GM04503 (cell line): ENCODE measurements around the gene PPP4R1.
"Not testable (repeated sequence)": the region's sequence is repeated elsewhere in the genome, so short reads cannot be mapped to it uniquely, and the experiment has no call there.

Experiments
- DNase-seq: peaks from one replicate; pipeline ENCODE4 v3.0.0-alpha.2; 2012; ENCODE audit warnings: low read depth

Gene PPP4R1

GRCh38 chr18:9630444-9630843 is 16.1 kb upstream of the PPP4R1 start:
- no peak for DNase-seq

GRCh38 chr18:9629709-9630108 is 15.3 kb upstream of the PPP4R1 start:
- DNase-seq: no peak

- DNase-seq: no peak
These were observed 14.6 kb upstream of the PPP4R1 start for GRCh38 chr18:9628984-9629383.

- DNase-seq: no peak
These were observed 13.3 kb upstream of the PPP4R1 start for GRCh38 chr18:9627642-9628041.

- no peak for DNase-seq
These were observed 5.6 kb upstream of the PPP4R1 start for GRCh38 chr18:9619990-9620389.

- DNase-seq: no peak
These were observed 5.2 kb upstream of the PPP4R1 start for GRCh38 chr18:9619545-9619944.

- DNase-seq: no peak
These were observed 4.7 kb upstream of the PPP4R1 start for GRCh38 chr18:9619056-9619455.

- DNase-seq: no peak
These were observed 2.7 kb upstream of the PPP4R1 start for GRCh38 chr18:9617006-9617542.

- DNase-seq: no peak
These were observed 1.7 kb upstream of the PPP4R1 start for GRCh38 chr18:9616049-9616448.

GRCh38 chr18:9615280-9615797 is 980 bp upstream of the PPP4R1 start:
- DNase-seq: no peak

- no peak for DNase-seq
These were observed 584 bp downstream of the PPP4R1 start for GRCh38 chr18:9613550-9614400.

- DNase-seq: no peak
These were observed 1.4 kb downstream of the PPP4R1 start for GRCh38 chr18:9612977-9613376.

GRCh38 chr18:9612215-9612830 is 2.0 kb downstream of the PPP4R1 start:
- DNase-seq: no peak

- DNase-seq: no peak
These were observed 5.2 kb downstream of the PPP4R1 start for GRCh38 chr18:9609190-9609589.

GRCh38 chr18:9608728-9609127 is 5.6 kb downstream of the PPP4R1 start:
- DNase-seq: no peak

- DNase-seq: no peak
These were observed 6.1 kb downstream of the PPP4R1 start for GRCh38 chr18:9608298-9608697.

GRCh38 chr18:9607111-9607510 is 7.2 kb downstream of the PPP4R1 start:
- DNase-seq: not testable (repeated sequence)

GRCh38 chr18:9606039-9606438 is 8.3 kb downstream of the PPP4R1 start:
- DNase-seq: no peak

- no peak for DNase-seq
These were observed 10.0 kb downstream of the PPP4R1 start for GRCh38 chr18:9604348-9604747.

GRCh38 chr18:9599328-9599727 is 15.0 kb downstream of the PPP4R1 start:
- DNase-seq: no peak

GRCh38 chr18:9597609-9598008 is 16.8 kb downstream of the PPP4R1 start:
- no peak for DNase-seq

- no peak for DNase-seq
These were observed 17.4 kb downstream of the PPP4R1 start for GRCh38 chr18:9596843-9597526.

GRCh38 chr18:9596226-9596625 is 18.1 kb downstream of the PPP4R1 start:
- no peak for DNase-seq
